ENCODE measurements around the gene MED8. TPM values are rescaled to one million over a fixed set of nuclear protein-coding genes. Genes with fewer than 3 reads are reported as not detected.
A peak's percentile ranks its signal among the peaks of the same experiment; 100 is the strongest.

MED8 gene
- 20.8 TPM for polyA plus RNA-seq (2013)

DNA sequence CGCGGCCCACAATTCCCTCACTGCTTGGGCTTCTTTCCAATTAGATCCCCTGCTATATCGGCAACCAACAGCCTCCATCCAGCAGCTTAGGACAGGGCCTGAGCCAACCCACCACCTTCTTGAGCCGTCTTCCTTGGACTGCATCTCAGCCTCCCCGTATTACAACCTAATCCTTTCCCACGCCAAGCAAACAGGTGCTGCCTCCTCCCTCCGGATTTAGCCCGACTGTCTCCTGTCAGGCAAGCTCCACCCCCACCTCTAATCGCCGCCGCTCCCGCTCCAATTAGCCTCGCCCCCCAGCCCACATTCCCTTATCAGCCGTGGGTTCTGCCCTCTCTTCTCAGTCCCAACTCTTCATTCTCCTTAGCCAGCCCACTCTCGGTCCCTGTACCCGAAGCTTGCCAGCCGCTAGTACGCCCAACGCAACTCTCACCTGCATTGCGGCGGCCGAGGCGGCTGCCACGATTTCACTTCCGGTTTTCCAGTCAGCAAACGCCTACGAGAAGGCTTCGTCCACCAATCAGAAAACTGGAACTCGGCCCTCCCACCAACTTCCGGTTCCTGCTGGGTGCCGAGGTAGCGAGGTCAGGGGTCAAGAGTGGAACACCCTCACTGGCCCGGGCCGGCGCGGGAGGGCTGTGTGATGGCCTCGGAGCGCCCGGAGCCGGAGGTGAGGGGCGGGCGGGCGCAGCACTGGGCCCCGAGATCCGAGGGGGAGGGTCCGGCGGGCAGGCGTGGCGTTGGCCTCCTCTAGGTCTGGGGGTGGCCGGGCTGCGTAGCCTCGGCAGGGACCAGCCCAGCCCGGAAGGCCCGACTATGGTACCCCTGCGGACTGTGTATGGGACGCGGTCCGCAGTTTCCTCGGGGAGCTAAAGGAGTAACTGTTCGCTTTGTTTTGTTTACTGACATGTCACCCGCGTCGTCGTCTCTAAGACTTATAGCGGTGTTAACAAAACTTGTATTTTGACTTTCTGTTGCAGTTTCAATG, at the start of gene MED8, which contains the start of gene SZT2:
Gene MED8, minus strand, starts transcription at position 475 of the 988 bp plus-strand sequence. Its CDS starts 36 bp downstream, at position 439.
Gene SZT2, plus strand, starts transcription at position 574 of the 988 bp plus-strand sequence. Its CDS starts 70 bp downstream, at position 644.
- H3K36me3 ChIP-seq (ENCODE audit: control insufficient read depth in 4 of 4, insufficient read depth in 4 of 4, low read length in 3 of 4) = peaks cover 15 to 40% (median 30%) of the 10 kb centered on the region in 4 experiments
- H3K9me3 ChIP-seq (ENCODE audit: control extremely low read depth in 1 of 5, control insufficient read depth in 4 of 5, insufficient read depth in 2 of 5, low read depth in 1 of 5, low read length in 4 of 5) = no peaks in the 10 kb centered on the region
- ChIA-PET CTCF (interaction anchor here (0.6 to 2.0 kb wide), 9 partner anchors 21 to 163 kb away, joined by 3 to 7 read pairs (median 4); partner anchors contain the start of gene ELOVL1), POLR2A (interaction anchor here (0.7 to 2.0 kb wide), 3 partner anchors 11 to 118 kb away, joined by 3 to 5 read pairs (median 3); partner anchors contain the start of gene ELOVL1)
- H3K4me3 ChIP-seq (ENCODE audit: control insufficient read depth in 1 of 7, extremely low read depth in 1 of 7, insufficient read depth in 4 of 7, low read depth in 2 of 7, low read length in 6 of 7) = peak within 1 kb of the TSS; percentile 59 to 98 (median 91)
- H3K27ac ChIP-seq (ENCODE audit: insufficient read depth in 1 of 2, low read depth in 1 of 2, low read length in 2 of 2, poor library complexity in 1 of 2, severe bottlenecking in 2 of 2) = peak within 1 kb of the TSS; percentile 79 to 92
- WGBS (ENCODE audit: insufficient coverage) = under 1% methylated on average over 61 of the region's 65 CpGs
- no peaks in the 10 kb centered on the region for H3K27me3 ChIP-seq (replicated peaks in 2 of 5; ENCODE audit: control insufficient read depth in 4 of 5, insufficient read depth in 5 of 5, low read length in 4 of 5)
- peaks cover 13 to 21% (median 19%) of the 10 kb centered on the region in 4 experiments for H3K4me1 ChIP-seq (ENCODE audit: control extremely low read depth in 1 of 4, control insufficient read depth in 4 of 4, insufficient read depth in 4 of 4, low read length in 3 of 4)
- peak; percentile 85 to 90 (median 87) for DNase-seq

DNA sequence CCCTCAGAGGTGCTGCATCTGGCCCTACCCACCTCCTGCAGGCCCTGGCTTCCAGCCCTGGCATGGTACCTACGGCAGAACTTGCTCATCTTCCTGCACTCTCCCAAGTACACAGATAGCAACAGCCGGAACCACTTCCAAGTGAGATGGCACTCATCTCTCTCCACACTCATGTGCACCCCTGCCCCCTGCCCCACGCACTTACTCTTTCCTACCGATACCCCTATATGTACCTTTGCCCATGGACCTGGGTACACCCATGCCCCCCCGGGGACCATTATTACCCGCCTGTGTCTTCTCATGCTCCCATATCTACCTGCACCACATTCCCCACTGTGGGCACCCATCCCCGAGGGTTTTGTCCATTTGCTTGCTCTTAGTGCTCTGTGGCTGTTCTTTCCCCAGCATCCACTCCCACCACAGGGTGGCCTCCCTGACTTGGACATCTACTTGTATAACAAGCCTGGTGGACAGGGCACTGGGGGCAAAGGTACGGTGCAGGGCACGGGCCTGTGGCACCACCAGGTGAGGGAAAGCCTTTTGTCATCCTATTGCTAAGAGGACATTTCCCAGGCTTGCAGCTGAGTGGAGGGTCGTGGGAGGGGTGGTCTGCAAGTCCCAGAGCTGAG, 49.5 kb upstream of the MED8 start:
- CTCF ChIA-PET = interaction anchor here (1.3 to 1.8 kb wide), 2 partner anchors 24 to 212 kb away, joined by 3 read pairs; no protein-coding TSS in a partner anchor
- H3K9me3 ChIP-seq (ENCODE audit: control extremely low read depth in 1 of 5, control insufficient read depth in 4 of 5, insufficient read depth in 2 of 5, low read depth in 1 of 5, low read length in 4 of 5) = no peaks in the 10 kb centered on the region
- H3K4me1 ChIP-seq (ENCODE audit: control extremely low read depth in 1 of 4, control insufficient read depth in 4 of 4, insufficient read depth in 4 of 4, low read length in 3 of 4) = no peaks in the 10 kb centered on the region
- H3K4me3 ChIP-seq (ENCODE audit: control insufficient read depth in 1 of 7, extremely low read depth in 1 of 7, insufficient read depth in 4 of 7, low read depth in 2 of 7, low read length in 6 of 7) = no peak overlapping the region
- peaks cover 20 to 96% (median 77%) of the 10 kb centered on the region in 4 experiments for H3K36me3 ChIP-seq (ENCODE audit: control insufficient read depth in 4 of 4, insufficient read depth in 4 of 4, low read length in 3 of 4)
- no peak for DNase-seq
- no peak overlapping the region for H3K27ac ChIP-seq (ENCODE audit: insufficient read depth in 1 of 2, low read depth in 1 of 2, low read length in 2 of 2, poor library complexity in 1 of 2, severe bottlenecking in 2 of 2)
- 97% methylated on average over 6 of the region's 10 CpGs for WGBS (ENCODE audit: insufficient coverage)
- no peaks in the 10 kb centered on the region for H3K27me3 ChIP-seq (replicated peaks in 2 of 5; ENCODE audit: control insufficient read depth in 4 of 5, insufficient read depth in 5 of 5, low read length in 4 of 5)
- POLR2A ChIA-PET = interaction anchor here (1.0 kb wide), 1 partner anchor 11 kb away, joined by 4 read pairs; no protein-coding TSS in a partner anchor

GRCh38 chr1:43438576-43438952, 49.0 kb upstream of the MED8 start:
- Histone ChIP-seq H3K4me3 (ENCODE audit: control insufficient read depth in 1 of 7, extremely low read depth in 1 of 7, insufficient read depth in 4 of 7, low read depth in 2 of 7, low read length in 6 of 7) (no peak overlapping the region), H3K36me3 (ENCODE audit: control insufficient read depth in 4 of 4, insufficient read depth in 4 of 4, low read length in 3 of 4) (peaks cover 20 to 96% (median 79%) of the 10 kb centered on the region in 4 experiments), H3K27me3 (replicated peaks in 2 of 5; ENCODE audit: control insufficient read depth in 4 of 5, insufficient read depth in 5 of 5, low read length in 4 of 5) (no peaks in the 10 kb centered on the region), H3K9me3 (ENCODE audit: control extremely low read depth in 1 of 5, control insufficient read depth in 4 of 5, insufficient read depth in 2 of 5, low read depth in 1 of 5, low read length in 4 of 5) (no peaks in the 10 kb centered on the region), H3K27ac (ENCODE audit: insufficient read depth in 1 of 2, low read depth in 1 of 2, low read length in 2 of 2, poor library complexity in 1 of 2, severe bottlenecking in 2 of 2) (no peak overlapping the region), H3K4me1 (ENCODE audit: control extremely low read depth in 1 of 4, control insufficient read depth in 4 of 4, insufficient read depth in 4 of 4, low read length in 3 of 4) (no peaks in the 10 kb centered on the region)
- DNase-seq = no peak
- ChIA-PET CTCF (interaction anchor here (1.8 kb wide), 1 partner anchor 211 kb away, joined by 3 read pairs; no protein-coding TSS in a partner anchor), POLR2A (interaction anchor here (1.0 kb wide), 1 partner anchor 10 kb away, joined by 4 read pairs; no protein-coding TSS in a partner anchor)
- 99% methylated on average over 8 of the region's 8 CpGs for WGBS (ENCODE audit: insufficient coverage)

- no peak overlapping the region for H3K27ac ChIP-seq (ENCODE audit: insufficient read depth in 1 of 2, low read depth in 1 of 2, low read length in 2 of 2, poor library complexity in 1 of 2, severe bottlenecking in 2 of 2)
- no peaks in the 10 kb centered on the region for H3K9me3 ChIP-seq (ENCODE audit: control extremely low read depth in 1 of 5, control insufficient read depth in 4 of 5, insufficient read depth in 2 of 5, low read depth in 1 of 5, low read length in 4 of 5)
- no peak for DNase-seq
- no peak overlapping the region for H3K4me3 ChIP-seq (ENCODE audit: control insufficient read depth in 1 of 7, extremely low read depth in 1 of 7, insufficient read depth in 4 of 7, low read depth in 2 of 7, low read length in 6 of 7)
- H3K36me3 ChIP-seq (ENCODE audit: control insufficient read depth in 4 of 4, insufficient read depth in 4 of 4, low read length in 3 of 4) = peaks cover 20 to 94% (median 79%) of the 10 kb centered on the region in 4 experiments
- ChIA-PET CTCF (interaction anchor here (1.8 kb wide), 1 partner anchor 211 kb away, joined by 3 read pairs; no protein-coding TSS in a partner anchor), POLR2A (interaction anchor here (1.0 kb wide), 1 partner anchor 9 kb away, joined by 4 read pairs; no protein-coding TSS in a partner anchor)
- no peaks in the 10 kb centered on the region for H3K27me3 ChIP-seq (replicated peaks in 2 of 5; ENCODE audit: control insufficient read depth in 4 of 5, insufficient read depth in 5 of 5, low read length in 4 of 5)
- WGBS (ENCODE audit: insufficient coverage) = 100% methylated on average over 2 of the region's 3 CpGs
- no peaks in the 10 kb centered on the region for H3K4me1 ChIP-seq (ENCODE audit: control extremely low read depth in 1 of 4, control insufficient read depth in 4 of 4, insufficient read depth in 4 of 4, low read length in 3 of 4)
These were observed 48.4 kb upstream of the MED8 start for GRCh38 chr1:43438006-43438405.

- no peaks in the 10 kb centered on the region for H3K9me3 ChIP-seq (ENCODE audit: control extremely low read depth in 1 of 5, control insufficient read depth in 4 of 5, insufficient read depth in 2 of 5, low read depth in 1 of 5, low read length in 4 of 5)
- no peak for DNase-seq
- H3K4me1 ChIP-seq (ENCODE audit: control extremely low read depth in 1 of 4, control insufficient read depth in 4 of 4, insufficient read depth in 4 of 4, low read length in 3 of 4) = no peaks in the 10 kb centered on the region
- peaks cover 20 to 94% (median 79%) of the 10 kb centered on the region in 4 experiments for H3K36me3 ChIP-seq (ENCODE audit: control insufficient read depth in 4 of 4, insufficient read depth in 4 of 4, low read length in 3 of 4)
- 97% methylated on average over 16 of the region's 20 CpGs for WGBS (ENCODE audit: insufficient coverage)
- ChIA-PET CTCF (no interaction called here), POLR2A (no interaction called here)
- H3K27me3 ChIP-seq (replicated peaks in 2 of 5; ENCODE audit: control insufficient read depth in 4 of 5, insufficient read depth in 5 of 5, low read length in 4 of 5) = no peaks in the 10 kb centered on the region
- H3K4me3 ChIP-seq (ENCODE audit: control insufficient read depth in 1 of 7, extremely low read depth in 1 of 7, insufficient read depth in 4 of 7, low read depth in 2 of 7, low read length in 6 of 7) = no peak overlapping the region
- H3K27ac ChIP-seq (ENCODE audit: insufficient read depth in 1 of 2, low read depth in 1 of 2, low read length in 2 of 2, poor library complexity in 1 of 2, severe bottlenecking in 2 of 2) = no peak overlapping the region
These were observed 47.7 kb upstream of the MED8 start for GRCh38 chr1:43437031-43437973.

DNA sequence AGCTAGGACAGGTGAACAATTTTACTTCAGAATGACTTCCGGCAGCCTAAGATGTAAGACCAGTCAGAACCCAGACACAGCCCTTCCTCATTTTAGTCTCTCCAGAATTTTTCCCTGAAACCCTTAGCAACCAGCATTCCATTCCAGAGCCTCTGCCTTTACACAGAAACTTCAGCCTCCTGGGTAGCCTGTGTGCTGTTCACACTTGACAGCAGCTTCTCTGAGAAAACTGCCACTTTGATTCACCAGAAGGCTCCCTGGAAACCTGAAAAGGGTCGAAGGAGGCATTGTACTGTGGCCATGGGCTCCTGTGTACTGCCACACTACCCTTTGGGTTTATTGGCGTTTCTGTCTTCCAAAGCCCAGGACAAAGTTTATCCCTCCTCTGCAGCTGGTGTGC, 46.8 kb upstream of the MED8 start:
- H3K36me3 ChIP-seq (ENCODE audit: control insufficient read depth in 4 of 4, insufficient read depth in 4 of 4, low read length in 3 of 4) = peaks cover 21 to 96% (median 82%) of the 10 kb centered on the region in 4 experiments
- CTCF ChIA-PET = no interaction called here
- POLR2A ChIA-PET = no interaction called here

More for the DNA sequence above, 46.8 kb upstream of the MED8 start:
- 94% methylated on average over 2 of the region's 3 CpGs for WGBS (ENCODE audit: insufficient coverage)
- Histone ChIP-seq H3K4me1 (ENCODE audit: control extremely low read depth in 1 of 4, control insufficient read depth in 4 of 4, insufficient read depth in 4 of 4, low read length in 3 of 4) (no peaks in the 10 kb centered on the region), H3K27ac (ENCODE audit: insufficient read depth in 1 of 2, low read depth in 1 of 2, low read length in 2 of 2, poor library complexity in 1 of 2, severe bottlenecking in 2 of 2) (no peak overlapping the region), H3K27me3 (replicated peaks in 2 of 5; ENCODE audit: control insufficient read depth in 4 of 5, insufficient read depth in 5 of 5, low read length in 4 of 5) (no peaks in the 10 kb centered on the region), H3K9me3 (ENCODE audit: control extremely low read depth in 1 of 5, control insufficient read depth in 4 of 5, insufficient read depth in 2 of 5, low read depth in 1 of 5, low read length in 4 of 5) (no peaks in the 10 kb centered on the region), H3K4me3 (ENCODE audit: control insufficient read depth in 1 of 7, extremely low read depth in 1 of 7, insufficient read depth in 4 of 7, low read depth in 2 of 7, low read length in 6 of 7) (no peak overlapping the region)
- no peak for DNase-seq
